ENCODE measurements around the gene PDCD7.
A peak's percentile ranks its signal among the peaks of the same experiment; 100 is the strongest.
"Not testable (repeated sequence)": the region's sequence is repeated elsewhere in the genome, so short reads cannot be mapped to it uniquely, and the experiment has no call there.

PDCD7 gene

GRCh38 chr15:65133548-65134200 is at the start of gene PDCD7:
PDCD7 (minus strand) TSS chr15:65133808; CDS start chr15:65133781, 27 bp downstream.
- DNase-seq (ENCODE audit: low read depth in 2 of 2): peak; percentile 35 to 54

- DNase-seq (ENCODE audit: low read depth in 2 of 2): no peak
Observed at GRCh38 chr15:65182538-65182937, 48.9 kb upstream of the PDCD7 start.

GRCh38 chr15:65181582-65182353 is 48.2 kb upstream of the PDCD7 start:
- not testable (repeated sequence) for DNase-seq (ENCODE audit: low read depth in 2 of 2)

GRCh38 chr15:65180167-65180566 is 46.6 kb upstream of the PDCD7 start:
- no peak for DNase-seq (ENCODE audit: low read depth in 2 of 2)

- DNase-seq (ENCODE audit: low read depth in 2 of 2): no peak
Observed at GRCh38 chr15:65177901-65178300, 44.3 kb upstream of the PDCD7 start.

GRCh38 chr15:65176056-65176455 is 42.4 kb upstream of the PDCD7 start:
- DNase-seq (ENCODE audit: low read depth in 2 of 2): no peak

GRCh38 chr15:65175511-65175910 is 41.9 kb upstream of the PDCD7 start:
- no peak for DNase-seq (ENCODE audit: low read depth in 2 of 2)

- DNase-seq (ENCODE audit: low read depth in 2 of 2): no peak
Observed at GRCh38 chr15:65174509-65174908, 40.9 kb upstream of the PDCD7 start.

GRCh38 chr15:65172531-65172930 is 38.9 kb upstream of the PDCD7 start:
- DNase-seq (ENCODE audit: low read depth in 2 of 2): no peak

GRCh38 chr15:65171428-65171827 is 37.8 kb upstream of the PDCD7 start:
- DNase-seq (ENCODE audit: low read depth in 2 of 2): no peak

- DNase-seq (ENCODE audit: low read depth in 2 of 2): no peak
Observed at GRCh38 chr15:65165875-65166274, 32.3 kb upstream of the PDCD7 start.

- no peak for DNase-seq (ENCODE audit: low read depth in 2 of 2)
Observed at GRCh38 chr15:65164139-65164538, 30.5 kb upstream of the PDCD7 start.

- DNase-seq (ENCODE audit: low read depth in 2 of 2): no peak
Observed at GRCh38 chr15:65163041-65163440, 29.4 kb upstream of the PDCD7 start.

GRCh38 chr15:65156692-65157091 is 23.1 kb upstream of the PDCD7 start:
- no peak for DNase-seq (ENCODE audit: low read depth in 2 of 2)

- DNase-seq (ENCODE audit: low read depth in 2 of 2): no peak
Observed at GRCh38 chr15:65154720-65155119, 21.1 kb upstream of the PDCD7 start.

GRCh38 chr15:65147902-65148301 is 14.3 kb upstream of the PDCD7 start:
- no peak for DNase-seq (ENCODE audit: low read depth in 2 of 2)

GRCh38 chr15:65146438-65146837 is 12.8 kb upstream of the PDCD7 start:
- no peak for DNase-seq (ENCODE audit: low read depth in 2 of 2)

GRCh38 chr15:65138631-65139030 is 5.0 kb upstream of the PDCD7 start:
- DNase-seq (ENCODE audit: low read depth in 2 of 2): not testable (repeated sequence)

- DNase-seq (ENCODE audit: low read depth in 2 of 2): not testable (repeated sequence)
Observed at GRCh38 chr15:65137893-65138292, 4.3 kb upstream of the PDCD7 start.

GRCh38 chr15:65137089-65137488 is 3.5 kb upstream of the PDCD7 start:
- DNase-seq (ENCODE audit: low read depth in 2 of 2): not testable (repeated sequence)

- no peak for DNase-seq (ENCODE audit: low read depth in 2 of 2)
Observed at GRCh38 chr15:65134538-65134937, 930 bp upstream of the PDCD7 start.

- no peak for DNase-seq (ENCODE audit: low read depth in 2 of 2)
Observed at GRCh38 chr15:65132878-65133547, 595 bp downstream of the PDCD7 start.

GRCh38 chr15:65130941-65131340 is 2.7 kb downstream of the PDCD7 start:
- DNase-seq (ENCODE audit: low read depth in 2 of 2): no peak
